ENCODE measurements around the gene RENBP.

RENBP gene

DNA sequence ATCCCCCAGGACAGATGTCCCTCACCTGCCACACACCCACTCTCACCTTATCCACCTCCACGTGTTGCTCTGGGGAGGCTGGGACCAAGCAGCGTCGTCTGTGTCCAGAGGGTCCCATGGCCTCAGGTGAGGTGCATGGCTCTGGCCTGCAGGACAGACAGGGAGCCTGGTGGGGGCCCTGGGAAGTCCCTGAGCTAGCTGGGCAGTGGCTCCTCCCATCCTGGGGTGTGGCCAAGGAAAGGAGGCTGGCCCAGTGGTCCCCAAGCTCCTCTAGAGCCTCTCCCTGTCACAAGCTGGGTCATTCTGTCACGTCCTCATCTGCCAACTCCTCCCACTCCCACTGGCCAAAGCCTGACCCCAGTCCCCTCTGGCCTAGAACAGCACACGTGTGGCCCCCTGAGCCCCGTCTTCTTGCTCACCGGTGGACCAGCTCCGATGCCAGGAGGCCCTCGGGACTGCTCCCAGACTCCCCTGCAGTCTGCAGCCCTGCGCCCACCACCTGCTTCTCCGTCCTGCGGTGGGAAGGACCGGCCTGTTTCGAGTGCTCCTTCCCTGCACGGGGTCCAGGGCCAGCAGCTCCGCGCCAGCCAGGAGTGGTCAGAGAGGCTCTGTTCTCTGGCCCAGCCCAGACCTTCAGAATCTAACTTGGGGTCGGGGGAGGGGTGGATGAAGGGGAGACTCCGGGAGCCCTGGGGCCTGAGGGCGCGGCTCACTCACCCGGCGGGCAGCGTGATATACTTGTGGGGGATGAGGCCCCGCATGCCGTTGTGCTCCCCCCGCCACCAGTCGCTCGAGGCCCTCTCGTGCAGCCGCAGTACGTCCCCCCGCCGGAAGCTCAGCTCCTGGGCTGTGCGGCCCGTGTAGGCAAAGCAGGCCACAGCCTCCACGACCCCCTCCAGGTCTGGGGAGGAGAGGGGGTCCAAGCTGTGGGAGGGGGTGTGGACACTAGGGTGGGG lies 35.1 kb downstream of the RENBP start:
- POLR2A ChIA-PET, result no interaction called here
- CTCF ChIA-PET, result interaction anchor here (0.6 to 5.1 kb wide), 2 partner anchors 14 to 17 kb away, joined by 4 to 29 read pairs; partner anchors contain the start of gene ARHGAP4
- DNase-seq (ENCODE audit: low read depth, low spot score), result no peak
- TF ChIP-seq, protein P1, sequence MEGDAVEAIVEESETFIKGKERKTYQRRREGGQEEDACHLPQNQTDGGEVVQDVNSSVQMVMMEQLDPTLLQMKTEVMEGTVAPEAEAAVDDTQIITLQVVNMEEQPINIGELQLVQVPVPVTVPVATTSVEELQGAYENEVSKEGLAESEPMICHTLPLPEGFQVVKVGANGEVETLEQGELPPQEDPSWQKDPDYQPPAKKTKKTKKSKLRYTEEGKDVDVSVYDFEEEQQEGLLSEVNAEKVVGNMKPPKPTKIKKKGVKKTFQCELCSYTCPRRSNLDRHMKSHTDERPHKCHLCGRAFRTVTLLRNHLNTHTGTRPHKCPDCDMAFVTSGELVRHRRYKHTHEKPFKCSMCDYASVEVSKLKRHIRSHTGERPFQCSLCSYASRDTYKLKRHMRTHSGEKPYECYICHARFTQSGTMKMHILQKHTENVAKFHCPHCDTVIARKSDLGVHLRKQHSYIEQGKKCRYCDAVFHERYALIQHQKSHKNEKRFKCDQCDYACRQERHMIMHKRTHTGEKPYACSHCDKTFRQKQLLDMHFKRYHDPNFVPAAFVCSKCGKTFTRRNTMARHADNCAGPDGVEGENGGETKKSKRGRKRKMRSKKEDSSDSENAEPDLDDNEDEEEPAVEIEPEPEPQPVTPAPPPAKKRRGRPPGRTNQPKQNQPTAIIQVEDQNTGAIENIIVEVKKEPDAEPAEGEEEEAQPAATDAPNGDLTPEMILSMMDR (IDR thresholded peaks at IDR 0.05; ENCODE audit: insufficient read depth, low read length, missing control alignments), result no peak
- no peak overlapping the region for H3K4me3 ChIP-seq (ENCODE audit: low read depth, low read length)

DNA sequence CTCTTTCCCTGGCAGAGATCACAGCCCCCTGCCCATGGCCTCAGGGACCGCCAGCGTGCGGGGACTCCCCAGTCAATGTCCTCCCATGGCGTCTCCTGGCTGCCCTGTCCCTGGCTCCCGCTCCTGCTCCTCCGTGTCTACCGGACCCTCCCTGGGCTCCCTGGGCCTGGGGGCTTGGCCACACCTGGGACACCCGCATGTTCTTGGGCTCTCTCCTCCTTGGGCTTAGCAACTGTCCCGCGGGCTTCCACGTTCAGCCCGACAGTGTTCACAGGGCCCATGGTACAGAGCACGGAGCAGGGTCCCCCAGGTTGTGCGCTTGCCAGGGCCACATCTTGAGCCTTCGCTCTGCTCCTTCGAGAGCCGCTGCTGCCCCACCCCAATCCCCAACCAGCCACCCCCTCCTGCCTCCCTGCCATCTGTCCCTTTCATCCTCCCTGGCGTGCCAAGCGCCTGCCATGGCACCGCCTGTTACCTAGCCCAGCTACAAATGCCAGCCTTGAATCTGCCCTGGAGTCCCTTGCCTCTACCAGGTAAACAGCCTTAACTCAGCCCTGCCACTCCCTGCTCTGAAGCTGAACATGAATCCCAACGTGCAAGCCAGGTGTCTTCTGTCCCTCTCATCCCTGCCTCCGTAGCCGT lies 36.1 kb downstream of the RENBP start:
- TF ChIP-seq, protein P1 (IDR thresholded peaks at IDR 0.05; ENCODE audit: insufficient read depth, low read length, missing control alignments), result no peak
- POLR2A ChIA-PET, result no interaction called here
- DNase-seq (ENCODE audit: low read depth, low spot score), result no peak
- CTCF ChIA-PET, result interaction anchor here (5.1 kb wide), 1 partner anchor 15 kb away, joined by 29 read pairs; no protein-coding TSS in a partner anchor
- no peak overlapping the region for H3K4me3 ChIP-seq (ENCODE audit: low read depth, low read length)

DNA sequence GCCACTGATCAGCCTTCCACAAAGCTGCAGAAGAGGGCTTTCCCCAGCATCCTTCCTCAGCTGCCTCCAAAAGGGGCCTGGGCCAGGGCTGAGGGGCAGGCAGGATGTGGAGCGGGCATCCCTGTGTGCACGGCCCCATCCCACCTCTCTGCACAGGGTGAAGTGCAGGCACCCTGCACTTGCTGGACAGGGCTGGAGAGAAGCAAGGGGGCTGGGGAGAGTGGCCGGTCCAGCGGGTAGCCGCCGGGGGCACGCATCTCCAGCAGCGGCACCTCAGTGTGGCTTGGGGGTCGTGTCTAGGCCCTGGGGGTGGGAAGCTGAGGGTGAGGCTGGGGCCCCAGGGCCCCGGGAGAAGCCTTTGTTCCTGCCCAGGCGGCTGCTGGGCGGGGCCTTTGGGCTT lies 37.0 kb downstream of the RENBP start:
- no peak for DNase-seq (ENCODE audit: low read depth, low spot score)
- POLR2A ChIA-PET, result no interaction called here
- TF ChIP-seq, protein P1 (IDR thresholded peaks at IDR 0.05; ENCODE audit: insufficient read depth, low read length, missing control alignments), result no peak
- CTCF ChIA-PET, result interaction anchor here (0.8 to 1.8 kb wide), 2 partner anchors 11 to 15 kb away, joined by 3 to 7 read pairs; no protein-coding TSS in a partner anchor
- no peak overlapping the region for H3K4me3 ChIP-seq (ENCODE audit: low read depth, low read length)

DNA sequence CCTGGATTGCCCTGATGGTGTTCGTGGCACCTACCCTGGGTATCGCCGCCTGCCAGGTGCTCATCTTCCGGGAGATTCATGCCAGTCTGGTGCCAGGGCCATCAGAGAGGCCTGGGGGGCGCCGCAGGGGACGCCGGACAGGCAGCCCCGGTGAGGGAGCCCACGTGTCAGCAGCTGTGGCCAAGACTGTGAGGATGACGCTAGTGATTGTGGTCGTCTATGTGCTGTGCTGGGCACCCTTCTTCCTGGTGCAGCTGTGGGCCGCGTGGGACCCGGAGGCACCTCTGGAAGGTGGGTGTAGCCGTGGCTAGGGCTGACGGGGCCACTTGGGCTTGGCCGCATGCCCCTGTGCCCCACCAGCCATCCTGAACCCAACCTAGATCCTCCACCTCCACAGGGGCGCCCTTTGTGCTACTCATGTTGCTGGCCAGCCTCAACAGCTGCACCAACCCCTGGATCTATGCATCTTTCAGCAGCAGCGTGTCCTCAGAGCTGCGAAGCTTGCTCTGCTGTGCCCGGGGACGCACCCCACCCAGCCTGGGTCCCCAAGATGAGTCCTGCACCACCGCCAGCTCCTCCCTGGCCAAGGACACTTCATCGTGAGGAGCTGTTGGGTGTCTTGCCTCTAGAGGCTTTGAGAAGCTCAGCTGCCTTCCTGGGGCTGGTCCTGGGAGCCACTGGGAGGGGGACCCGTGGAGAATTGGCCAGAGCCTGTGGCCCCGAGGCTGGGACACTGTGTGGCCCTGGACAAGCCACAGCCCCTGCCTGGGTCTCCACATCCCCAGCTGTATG lies 38.1 kb downstream of the RENBP start:
- CTCF ChIA-PET, result interaction anchor here (1.8 kb wide), 1 partner anchor 16 kb away, joined by 7 read pairs; no protein-coding TSS in a partner anchor
- DNase-seq (ENCODE audit: low read depth, low spot score), result no peak
- POLR2A ChIA-PET, result no interaction called here
- TF ChIP-seq, protein P1 (IDR thresholded peaks at IDR 0.05; ENCODE audit: insufficient read depth, low read length, missing control alignments), result no peak
- no peak overlapping the region for H3K4me3 ChIP-seq (ENCODE audit: low read depth, low read length)

DNA sequence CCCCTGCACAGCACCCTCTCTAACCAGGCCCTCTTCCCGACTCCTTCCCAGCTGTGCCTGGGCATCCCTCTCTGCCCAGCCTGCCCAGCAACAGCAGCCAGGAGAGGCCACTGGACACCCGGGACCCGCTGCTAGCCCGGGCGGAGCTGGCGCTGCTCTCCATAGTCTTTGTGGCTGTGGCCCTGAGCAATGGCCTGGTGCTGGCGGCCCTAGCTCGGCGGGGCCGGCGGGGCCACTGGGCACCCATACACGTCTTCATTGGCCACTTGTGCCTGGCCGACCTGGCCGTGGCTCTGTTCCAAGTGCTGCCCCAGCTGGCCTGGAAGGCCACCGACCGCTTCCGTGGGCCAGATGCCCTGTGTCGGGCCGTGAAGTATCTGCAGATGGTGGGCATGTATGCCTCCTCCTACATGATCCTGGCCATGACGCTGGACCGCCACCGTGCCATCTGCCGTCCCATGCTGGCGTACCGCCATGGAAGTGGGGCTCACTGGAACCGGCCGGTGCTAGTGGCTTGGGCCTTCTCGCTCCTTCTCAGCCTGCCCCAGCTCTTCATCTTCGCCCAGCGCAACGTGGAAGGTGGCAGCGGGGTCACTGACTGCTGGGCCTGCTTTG lies 38.9 kb downstream of the RENBP start:
- H3K4me3 ChIP-seq (ENCODE audit: low read depth, low read length), result no peak overlapping the region
- POLR2A ChIA-PET, result no interaction called here
- no peak for DNase-seq (ENCODE audit: low read depth, low spot score)
- TF ChIP-seq, protein P1 (IDR thresholded peaks at IDR 0.05; ENCODE audit: insufficient read depth, low read length, missing control alignments), result no peak
- CTCF ChIA-PET, result no interaction called here

Data from AG04449 (cell line).